NB4 (cell line): ENCODE results near the gene MAP3K12.
A peak's percentile ranks its signal among the peaks of the same experiment; 100 is the strongest.

Source experiments
- DNase-seq: peaks from one replicate; pipeline ENCODE4 v3.0.0; 2010; ENCODE audit warnings: low read depth
- H3K4me3 ChIP-seq: one replicate; pipeline ENCODE4 v1.5.1; 2011; ENCODE audit warnings: mild to moderate bottlenecking, low read depth, low read length, moderate library complexity
- CTCF ChIP-seq: IDR thresholded peaks from one replicate; pipeline ENCODE4 v1.5.1; 2012; ENCODE audit warnings: low read depth, low read length
- MAX ChIP-seq: IDR thresholded peaks from 2 replicates; pipeline ENCODE4 v1.6.1; 2011; ENCODE audit warnings: low read depth, low read length
- MYC ChIP-seq: IDR thresholded peaks from 2 replicates; pipeline ENCODE4 v1.6.1; 2011; ENCODE audit warnings: low read depth, low read length
- POLR2A ChIP-seq: IDR thresholded peaks from 2 replicates; pipeline ENCODE4 v1.6.1; 2011; ENCODE audit warnings: mild to moderate bottlenecking; ENCODE audit not compliant: insufficient read length; ENCODE audit errors: extremely low read depth

Gene MAP3K12

DNA sequence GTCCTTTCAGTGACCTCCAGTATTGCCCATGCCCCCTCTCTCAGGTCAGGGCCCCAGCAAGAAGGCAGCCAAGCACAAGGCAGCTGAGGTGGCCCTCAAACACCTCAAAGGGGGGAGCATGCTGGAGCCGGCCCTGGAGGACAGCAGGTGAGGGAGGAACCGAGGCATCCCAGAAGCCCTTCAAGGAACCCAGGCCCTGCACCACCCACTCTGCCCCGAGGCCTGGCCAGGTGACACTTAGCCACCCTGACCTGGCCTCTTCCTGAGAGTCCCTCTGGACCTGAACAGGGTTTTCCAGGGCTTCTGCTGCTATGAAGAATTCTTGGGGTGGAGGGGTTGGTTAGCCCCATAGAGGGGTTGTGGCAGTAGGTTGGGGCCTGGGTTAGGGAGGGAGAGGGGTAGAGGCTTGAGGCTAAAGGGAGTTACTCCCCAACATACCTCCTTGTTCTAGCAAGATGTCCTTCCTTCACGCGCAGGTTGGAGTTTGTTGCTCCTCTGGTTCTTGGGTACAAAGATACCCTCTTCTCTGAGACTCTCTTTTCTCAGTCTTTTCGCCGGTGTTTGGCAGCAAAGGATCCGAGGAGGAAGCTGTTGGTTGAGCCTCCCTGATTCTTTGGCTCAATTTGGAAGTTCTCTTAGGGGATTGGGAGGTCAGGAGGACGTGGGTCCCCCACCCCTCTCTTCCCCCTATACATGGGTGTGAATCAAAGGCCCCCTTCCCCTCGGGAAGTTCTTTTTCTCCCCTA, 3.9 kb upstream of the MAP3K12 start:
- TF ChIP-seq POLR2A (no peak), MYC (no peak), MAX (no peak), CTCF (no peak)
- no peak for DNase-seq

DNA sequence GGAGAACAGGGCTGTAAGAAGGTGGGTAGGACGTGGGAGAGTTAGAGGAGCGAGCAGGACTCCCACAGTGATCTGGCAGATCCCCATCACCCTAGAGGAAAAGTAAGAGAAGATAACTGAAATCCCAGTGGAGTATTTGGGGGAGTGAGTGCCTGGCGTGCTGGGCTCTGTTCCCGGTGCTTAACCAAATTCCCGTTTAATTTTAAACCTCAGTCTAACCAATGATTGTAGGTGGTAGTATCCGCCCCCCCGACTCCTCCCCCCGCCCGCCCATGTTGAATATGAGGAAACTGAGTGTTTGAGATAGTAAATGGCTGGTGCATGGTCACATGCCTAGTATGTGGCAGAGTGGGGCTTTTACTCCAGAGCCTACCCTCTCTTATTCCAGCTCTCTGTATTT, 3.1 kb upstream of the MAP3K12 start:
- no peak for DNase-seq
- peak overlapping the region; percentile 96 for H3K4me3 ChIP-seq
- TF ChIP-seq CTCF: no peak
- no peak for TF ChIP-seq MAX
- no peak for TF ChIP-seq POLR2A
- TF ChIP-seq MYC: no peak

More for the DNA sequence above, 3.9 kb upstream of the MAP3K12 start:
- peak overlapping the region; percentile 96 for H3K4me3 ChIP-seq

GRCh38 chr12:53501615-53502181, 2.4 kb upstream of the MAP3K12 start:
- peak; percentile 44 for DNase-seq
- H3K4me3 ChIP-seq: peak overlapping the region; percentile 96
- TF ChIP-seq MAX (no peak), POLR2A (no peak), CTCF (no peak), MYC (no peak)

DNA sequence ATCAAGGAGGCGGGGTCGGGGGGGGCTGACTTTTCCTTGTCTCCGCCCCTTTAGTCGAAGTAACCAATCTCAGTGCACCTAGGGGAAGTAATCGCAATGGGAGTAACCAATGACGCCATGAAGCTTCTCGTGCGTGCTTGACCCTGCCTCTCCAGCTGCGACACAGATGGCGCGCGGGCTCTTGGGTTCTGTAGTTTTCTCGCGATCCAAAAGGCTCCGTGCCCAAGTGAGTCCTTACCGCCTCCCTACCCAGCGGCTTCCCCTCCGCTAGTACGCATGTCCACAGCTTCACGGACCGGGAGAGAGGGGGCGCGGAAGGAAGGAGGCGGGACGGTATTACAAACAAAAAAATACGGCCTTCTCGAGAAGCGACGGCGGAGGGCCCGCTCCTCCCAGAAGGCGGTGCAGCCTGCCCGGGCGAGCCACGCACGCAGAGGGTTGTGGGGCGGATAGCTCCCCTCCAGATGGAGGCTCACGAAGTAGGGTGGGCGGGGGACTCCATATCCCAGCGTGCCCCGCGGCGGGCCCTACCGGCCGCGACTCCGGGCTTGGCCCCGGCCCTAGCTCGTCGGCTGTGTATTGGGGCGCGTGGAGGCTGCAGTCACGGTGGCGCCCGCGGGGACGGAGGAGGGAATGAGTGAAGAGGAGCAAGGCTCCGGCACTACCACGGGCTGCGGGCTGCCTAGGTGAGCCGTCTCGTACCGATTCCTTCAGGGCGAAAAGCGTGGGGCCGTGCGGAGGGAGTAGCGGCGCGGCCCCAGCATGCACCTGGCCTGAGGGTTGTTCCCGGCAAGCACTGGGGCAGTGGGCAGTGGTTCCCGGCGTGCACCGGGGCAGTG, 1.7 kb upstream of the MAP3K12 start, which contains the start of gene TARBP2:
TSS of gene TARBP2 (plus strand) at position 508 of the 839 bp plus-strand sequence. CDS start at position 634, 126 bp downstream.
- peak within 1 kb of the TSS; percentile 96 for H3K4me3 ChIP-seq
- TF ChIP-seq MAX (peak; percentile 79), POLR2A (peak; percentile 81), MYC (peak; percentile 82), CTCF (no peak)
- DNase-seq: peak; percentile 100

GRCh38 chr12:53500142-53500775, 1.0 kb upstream of the MAP3K12 start:
- DNase-seq: peak; percentile 86
- peak overlapping the region; percentile 80 for H3K4me3 ChIP-seq
- TF ChIP-seq MAX (no peak), POLR2A (peak; percentile 66), CTCF (no peak)
